Pancreas (tissue), 10 donors: ENCODE measurements around the gene CDH18. TPM values are rescaled to one million over a fixed set of nuclear protein-coding genes. Genes with fewer than 3 reads are reported as not detected.

Source experiments
- ATAC-seq, 4 donors: fragments of 200-7000 bp; cut with Tn5 transposase; one replicate each; pipeline versions ENCODE4 v1.8.0 to v1.9.1; 2020; ENCODE audit warnings: mild to moderate bottlenecking in 4 of 4, moderate library complexity in 4 of 4
- DNase-seq, 6 donors: peaks; one replicate each; pipeline ENCODE4 v3.0.0-alpha.2; 2020
- FAIRE-seq: peaks from 2 replicates; lab custom pipeline; 2012; peaks lifted over from hg19 to GRCh38; lab: Jason Lieb, UNC
- H3K27ac ChIP-seq, 4 donors: fragments of 200-600 bp; sonication (generic); 1 replicate in 3 of 4; 2 replicates in 1 of 4; pipeline versions ENCODE4 v1.5.0 to v1.8.0; 2020
- H3K27me3 ChIP-seq, 4 donors: fragments of 200-600 bp; one replicate each; pipeline ENCODE4 v1.8.0; 2021
- H3K36me3 ChIP-seq, 3 donors: fragments of 200-600 bp; sonication (generic) in 1 of 3; one replicate each; pipeline versions ENCODE4 v1.5.0 to v1.8.0; 2020 to 2021
- H3K4me1 ChIP-seq, 3 donors: fragments of 200-600 bp; one replicate each; pipeline ENCODE4 v1.8.0; 2021
- H3K4me3 ChIP-seq, 4 donors: fragments of 200-600 bp; sonication (generic) in 2 of 4; one replicate each; pipeline versions ENCODE4 v1.5.0 to v1.8.0; 2020 to 2021
- H3K9me3 ChIP-seq, 4 donors: fragments of 200-600 bp; one replicate each; pipeline ENCODE4 v1.8.0; 2021
- CTCF ChIP-seq, 4 donors: fragments of 200-600 bp; sonication (generic) in 3 of 4; IDR thresholded peaks; one replicate each; pipeline versions ENCODE4 v1.5.0 to v1.8.0; 2021; ENCODE audit warnings: antibody characterized with exemption in 4 of 4
- WGBS, 2 donors: extraction: QIAGEN DNeasy Blood & Tissue Kit; methylation state at CpG; one replicate each; pipeline ENCODE4 v1.1.7; 2013; 5-methylcytosine and 5-hydroxymethylcytosine counted together
- intact Hi-C, 3 donors: fragments of 100-400 bp; cut with DNase I; formaldehyde crosslinking; loops; one replicate each; pipeline versions ENCODE4 v1.11.1 to v1.14.2; 2022
- polyA plus RNA-seq, 2 donors: library from polyadenylated mRNA; stranded (reverse); fragments of 200-250 nt; gene quantifications; one replicate each; pipeline ENCODE4 v1.2.3, GENCODE V29; 2013
- total RNA-seq, 6 donors: library from RNA; stranded (reverse); fragmentation: NEBNext Ultra II Directional in 4 of 6; extraction: Animal tissue kit (Norgen Biotek cat#: 25700) in 4 of 6; gene quantifications; one replicate each; pipeline versions ENCODE4 v1.2.1 to v1.2.4, GENCODE V29; 2021 to 2023
- donor health status: healthy with polysubstance abuse.
- donor health status: DM: no; HTN: no; CAD: no; lungs with moderate emphysema.
- donor health status: DM: no; HTN: no; CAD: no.
- donor health status: control.
- donor health status: control.
- donor health status: Bipolar disorder and iron deficiency.
- donor health status: DM: yes; HTN: yes; CAD: no.
- donor health status: DM: no; HTN: no; CAD: no.
- donor health status: DM: no; HTN: no; CAD: no.
- donor health status: DM: yes; HTN: yes; CAD: no.

The CDH18 gene
- total and polyA plus RNA-seq, 8 donors, result 0.09 to 0.80 (median 0.27) TPM

GRCh38 chr5:19771174-19771835 lies 216.7 kb downstream of the CDH18 start:
- Histone ChIP-seq H3K36me3 (no peaks in the 10 kb centered on the region), H3K4me1 (no peaks in the 10 kb centered on the region), H3K9me3 (no peaks in the 10 kb centered on the region), H3K27me3 (no peaks in the 10 kb centered on the region), H3K4me3 (no peak overlapping the region), H3K27ac (no peak overlapping the region)
- DNase-seq (no peak), FAIRE-seq (no peak), ATAC-seq (peak in 1 of 4 donors; percentile 47)
- TF ChIP-seq CTCF (IDR thresholded peaks at IDR 0.05), result no peak
- 67 to 72% methylated on average over 6 of the region's 6 CpGs for WGBS, 2 donors
- intact Hi-C loops, result no loop called here

GRCh38 chr5:19770396-19770795 lies 217.6 kb downstream of the CDH18 start:
- intact Hi-C loops, result no loop called here
- H3K36me3 ChIP-seq, result no peaks in the 10 kb centered on the region
- ATAC-seq (no peak), FAIRE-seq (no peak), DNase-seq (no peak)
- H3K4me3 ChIP-seq, result no peak overlapping the region
- no peak overlapping the region for H3K27ac ChIP-seq
- no peaks in the 10 kb centered on the region for H3K9me3 ChIP-seq
- TF ChIP-seq CTCF (IDR thresholded peaks at IDR 0.05), result no peak
- H3K27me3 ChIP-seq, result no peaks in the 10 kb centered on the region
- no peaks in the 10 kb centered on the region for H3K4me1 ChIP-seq

- no peak overlapping the region for H3K4me3 ChIP-seq
- FAIRE-seq, result no peak
- no peaks in the 10 kb centered on the region for H3K27me3 ChIP-seq
- WGBS, 2 donors, result 55 to 67% methylated on average over 1 of the region's 1 CpG
- H3K27ac ChIP-seq, result no peak overlapping the region
- no peaks in the 10 kb centered on the region for H3K4me1 ChIP-seq
- intact Hi-C loops, result no loop called here
- no peak for DNase-seq
- H3K9me3 ChIP-seq, result no peaks in the 10 kb centered on the region
- no peaks in the 10 kb centered on the region for H3K36me3 ChIP-seq
- ATAC-seq, result no peak
- TF ChIP-seq CTCF (IDR thresholded peaks at IDR 0.05), result no peak
These were observed 220.0 kb downstream of the CDH18 start for GRCh38 chr5:19767987-19768386.

- Histone ChIP-seq H3K9me3 (no peaks in the 10 kb centered on the region), H3K4me1 (no peaks in the 10 kb centered on the region), H3K4me3 (no peak overlapping the region), H3K27ac (no peak overlapping the region), H3K27me3 (no peaks in the 10 kb centered on the region), H3K36me3 (no peaks in the 10 kb centered on the region)
- DNase-seq (no peak), FAIRE-seq (no peak), ATAC-seq (no peak)
- 85 to 94% methylated on average over 2 of the region's 2 CpGs for WGBS, 2 donors
- intact Hi-C loops, result no loop called here
- no peak for TF ChIP-seq CTCF (IDR thresholded peaks at IDR 0.05)
These were observed 234.4 kb downstream of the CDH18 start for GRCh38 chr5:19753579-19753978.

- no peak for ATAC-seq
These were observed 236.7 kb downstream of the CDH18 start for GRCh38 chr5:19751326-19751725.

More at GRCh38 chr5:19751326-19751725, 236.7 kb downstream of the CDH18 start:
- Histone ChIP-seq H3K4me3 (no peak overlapping the region), H3K27me3 (no peaks in the 10 kb centered on the region), H3K36me3 (no peaks in the 10 kb centered on the region), H3K27ac (no peak overlapping the region), H3K9me3 (no peaks in the 10 kb centered on the region), H3K4me1 (no peaks in the 10 kb centered on the region)
- FAIRE-seq, result no peak
- DNase-seq, result no peak
- intact Hi-C loops, result no loop called here
- TF ChIP-seq CTCF (IDR thresholded peaks at IDR 0.05), result no peak
